Activated B cell treated with CpG ODN at 0.5 μM for 24 hours (primary cell): Measurements from ENCODE around the gene HERC5. TPM values are rescaled to one million over a fixed set of nuclear protein-coding genes. Genes with fewer than 3 reads are reported as not detected.

ENCODE experiments used
- ATAC-seq: fragments of 200-7000 bp; cut with Tn5 transposase; one replicate; pipeline ENCODE4 v1.10.0; 2021; ENCODE audit warnings: low read depth, mild to moderate bottlenecking, moderate library complexity
- CTCF ChIA-PET: fragments of 350-600 bp; sonication (Branson Sonifier 250); formaldehyde crosslinking; loops from one replicate; lab custom pipeline; 2021; ENCODE audit warnings: antibody characterized with exemption; lab: Charles Lee
- POLR2A ChIA-PET: fragments of 350-600 bp; sonication (Branson Sonifier 250); formaldehyde crosslinking; loops from one replicate; lab custom pipeline; 2021; ENCODE audit warnings: antibody characterized with exemption; lab: Charles Lee
- DNase-seq: peaks from one replicate; pipeline ENCODE4 v3.0.0; 2022
- H3K27ac Mint-ChIP-seq: one replicate; pipeline ENCODE4 v1.8.0; 2020; ENCODE audit warnings: mixed read lengths
- H3K27me3 Mint-ChIP-seq: one replicate; pipeline ENCODE4 v1.8.0; 2021; ENCODE audit warnings: mixed read lengths
- H3K36me3 Mint-ChIP-seq: one replicate; pipeline ENCODE4 v1.8.0; 2021; ENCODE audit warnings: low read depth, mixed read lengths
- H3K4me1 Mint-ChIP-seq: one replicate; pipeline ENCODE4 v1.8.0; 2021; ENCODE audit warnings: mixed read lengths
- H3K4me3 Mint-ChIP-seq: one replicate; pipeline ENCODE4 v1.8.0; 2020; ENCODE audit warnings: mild to moderate bottlenecking, mixed read lengths
- H3K9me3 Mint-ChIP-seq: one replicate; pipeline ENCODE4 v1.8.0; 2020; ENCODE audit warnings: mixed read lengths
- CTCF ChIP-seq: fragments of 200-600 bp; IDR thresholded peaks from one replicate; pipeline ENCODE4 v1.8.0; 2022; ENCODE audit warnings: antibody characterized with exemption, mild to moderate bottlenecking
- intact Hi-C: fragments of 100-400 bp; cut with micrococcal nuclease; formaldehyde crosslinking; loops from one replicate; pipeline ENCODE4 v1.15.1; 2024
- total RNA-seq: library from RNA; stranded (reverse); gene quantifications from 2 replicates; pipeline ENCODE4 v1.2.3, GENCODE V29; 2022

Gene HERC5
- total RNA-seq, 1 donor from 2014 or later = 4.8 TPM

DNA sequence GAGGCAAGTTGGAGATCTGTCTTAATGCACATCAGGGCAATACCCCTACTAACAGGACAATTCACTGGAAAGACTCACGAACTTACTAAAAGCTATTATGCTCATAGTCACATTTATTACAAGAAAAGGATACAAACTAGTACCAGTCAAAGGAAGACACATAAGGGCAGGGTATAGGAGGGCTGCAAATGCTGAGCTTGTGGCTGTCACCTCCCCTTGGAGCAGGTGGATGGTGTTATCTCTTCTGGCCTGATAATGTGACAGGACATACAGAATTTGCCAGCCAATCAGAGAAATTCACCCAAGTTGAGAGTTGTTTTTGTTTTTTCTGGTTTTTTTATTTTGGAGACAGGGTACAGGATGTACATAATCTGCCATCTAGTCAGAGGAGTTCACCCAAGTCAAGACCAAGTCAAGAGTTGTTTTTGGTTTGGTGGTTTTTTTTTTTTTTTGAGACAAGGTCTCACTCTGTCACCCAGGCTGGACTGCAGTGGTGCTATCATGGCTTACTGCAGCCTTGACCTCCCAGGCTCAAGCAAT lies 8.8 kb downstream of the HERC5 start:
- Mint-ChIP-seq H3K4me3 (no peak overlapping the region), H3K27me3 (no peaks in the 10 kb centered on the region), H3K4me1 (no peaks in the 10 kb centered on the region), H3K27ac (no peak overlapping the region), H3K9me3 (no peaks in the 10 kb centered on the region), H3K36me3 (peaks cover 41% of the 10 kb centered on the region)
- no peak for ATAC-seq
- POLR2A ChIA-PET = no interaction called here
- intact Hi-C loops = no loop called here
- no peak for DNase-seq
- CTCF ChIA-PET = no interaction called here
- TF ChIP-seq CTCF = no peak

GRCh38 chr4:88467392-88467791 lies 10.5 kb downstream of the HERC5 start:
- Mint-ChIP-seq H3K27ac (no peak overlapping the region), H3K4me3 (no peak overlapping the region), H3K9me3 (no peaks in the 10 kb centered on the region), H3K27me3 (no peaks in the 10 kb centered on the region), H3K4me1 (no peaks in the 10 kb centered on the region), H3K36me3 (peaks cover 44% of the 10 kb centered on the region)
- ChIA-PET CTCF (no interaction called here), POLR2A (no interaction called here)
- no peak for ATAC-seq
- no peak for TF ChIP-seq CTCF
- DNase-seq = no peak
- intact Hi-C loops = no loop called here

DNA sequence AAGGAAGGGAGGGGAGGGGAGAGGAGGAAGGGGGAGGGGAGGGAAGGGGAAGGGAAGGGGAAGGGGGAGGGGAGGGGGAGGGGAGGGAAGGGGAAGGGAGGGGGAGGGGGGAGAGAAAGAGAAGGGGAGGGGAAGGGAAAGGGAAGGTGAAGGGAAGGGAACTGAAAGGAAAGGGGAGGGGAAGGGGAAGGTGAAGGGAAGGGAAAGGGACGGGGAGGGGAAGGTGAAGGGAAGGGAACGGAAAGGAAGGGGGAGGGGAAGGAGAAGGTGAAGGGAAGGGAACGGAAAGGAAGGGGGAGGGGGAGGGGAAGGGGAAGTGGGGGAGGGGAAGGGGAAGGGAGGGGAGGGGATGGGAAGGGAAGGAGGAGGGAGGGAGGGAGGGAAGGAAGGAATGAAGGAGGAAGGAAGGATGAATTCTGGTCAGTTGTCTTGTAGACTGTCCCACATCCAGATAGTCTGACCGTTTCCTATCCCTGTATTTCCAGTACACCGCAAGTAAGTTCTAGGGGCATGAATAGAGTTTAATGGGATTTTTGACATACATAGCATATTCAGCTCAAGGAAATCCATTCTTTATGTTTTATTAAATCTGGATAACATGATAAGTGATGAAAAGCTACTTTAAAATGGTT lies 20.4 kb downstream of the HERC5 start:
- Mint-ChIP-seq H3K9me3 (no peaks in the 10 kb centered on the region), H3K36me3 (peaks cover 20% of the 10 kb centered on the region), H3K4me3 (no peak overlapping the region), H3K27ac (no peak overlapping the region), H3K4me1 (no peaks in the 10 kb centered on the region), H3K27me3 (no peaks in the 10 kb centered on the region)
- no peak for ATAC-seq
- intact Hi-C loops = no loop called here
- POLR2A ChIA-PET = no interaction called here
- TF ChIP-seq CTCF = no peak
- no peak for DNase-seq
- CTCF ChIA-PET = no interaction called here

DNA sequence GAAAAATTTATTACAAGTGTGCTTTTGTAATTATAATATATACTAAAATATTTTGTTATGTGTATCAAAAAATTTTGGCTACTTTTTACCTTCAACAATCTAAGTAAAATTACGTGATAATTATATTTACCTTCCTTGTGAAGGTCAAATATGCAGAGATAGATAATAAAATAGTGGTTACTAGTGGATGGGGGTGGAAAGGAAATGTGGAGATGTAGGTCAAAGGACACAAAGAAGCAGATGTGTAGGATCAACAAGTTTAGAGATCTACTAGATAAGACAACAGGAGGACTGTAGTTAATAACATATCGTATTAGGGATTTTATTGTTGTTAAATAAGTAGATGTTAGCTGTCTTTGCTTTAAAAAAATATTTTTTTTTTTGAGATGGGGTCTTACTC lies 21.3 kb downstream of the HERC5 start:
- ChIA-PET CTCF (no interaction called here), POLR2A (no interaction called here)
- ATAC-seq (no peak), DNase-seq (no peak)
- intact Hi-C loops = no loop called here
- Mint-ChIP-seq H3K27me3 (no peaks in the 10 kb centered on the region), H3K36me3 (peaks cover 15% of the 10 kb centered on the region), H3K4me1 (no peaks in the 10 kb centered on the region), H3K27ac (no peak overlapping the region), H3K4me3 (no peak overlapping the region), H3K9me3 (no peaks in the 10 kb centered on the region)
- no peak for TF ChIP-seq CTCF

- no peaks in the 10 kb centered on the region for H3K4me1 Mint-ChIP-seq
- no peaks in the 10 kb centered on the region for H3K27me3 Mint-ChIP-seq
- no peak overlapping the region for H3K27ac Mint-ChIP-seq
- ATAC-seq = no peak
- POLR2A ChIA-PET = no interaction called here
- no peak overlapping the region for H3K4me3 Mint-ChIP-seq
- no peak for TF ChIP-seq CTCF
- CTCF ChIA-PET = no interaction called here
- intact Hi-C loops = no loop called here
- DNase-seq = no peak
- H3K9me3 Mint-ChIP-seq = no peaks in the 10 kb centered on the region
- peaks cover 17% of the 10 kb centered on the region for H3K36me3 Mint-ChIP-seq
Measured at GRCh38 chr4:88481537-88481936, 24.6 kb downstream of the HERC5 start.
